HL-60 (cell line): ENCODE measurements around the gene CAV2.

Experiments
- DNase-seq, 2 experiments: peaks; one replicate each; pipeline ENCODE4 v3.0.0-alpha.2; 2010 to 2020; ENCODE audit warnings: low read depth in 1 of 2, low spot score in 1 of 2
- H3K27ac ChIP-seq: fragments of 250-450 bp; sonication (Bioruptor Pico); replicated peaks from 2 replicates; pipeline ENCODE4 v1.5.1; 2020; ENCODE audit warnings: mild to moderate bottlenecking, moderate library complexity
- H3K27me3 ChIP-seq: fragments of 250-450 bp; sonication (Bioruptor Pico); 2 replicates; pipeline ENCODE4 v1.5.1; 2021; ENCODE audit warnings: mild to moderate bottlenecking, moderate library complexity; ENCODE audit not compliant: insufficient read depth, poor library complexity, severe bottlenecking
- H3K4me3 ChIP-seq: replicated peaks from 2 replicates; pipeline ENCODE4 v1.5.1; 2011; ENCODE audit warnings: mild to moderate bottlenecking, control low read depth, low read length; ENCODE audit not compliant: insufficient read depth
- CTCF ChIP-seq: IDR thresholded peaks from one replicate; pipeline ENCODE4 v1.5.1; 2011; ENCODE audit warnings: low read length, control low read depth, inconsistent platforms; ENCODE audit not compliant: insufficient read depth
- GABPA ChIP-seq: IDR thresholded peaks from 2 replicates; pipeline ENCODE4 v1.6.1; 2012; ENCODE audit warnings: low read depth
- POLR2AphosphoS5 ChIP-seq: IDR thresholded peaks from 2 replicates; pipeline ENCODE4 v1.6.1; 2012; ENCODE audit warnings: low read depth
- REST ChIP-seq: IDR thresholded peaks from 2 replicates; pipeline ENCODE4 v1.6.1; 2012; ENCODE audit warnings: low read depth; ENCODE audit not compliant: insufficient replicate concordance
- SPI1 ChIP-seq: IDR thresholded peaks from 2 replicates; pipeline ENCODE4 v1.6.1; 2012; ENCODE audit warnings: low read depth, mild to moderate bottlenecking, borderline replicate concordance

CAV2 gene

GRCh38 chr7:116463956-116464355, 35.6 kb upstream of the CAV2 start:
- TF ChIP-seq CTCF, result no peak
- no peaks in the 10 kb centered on the region for H3K27me3 ChIP-seq
- H3K4me3 ChIP-seq, result no peak overlapping the region
- no peak for DNase-seq
- no peak overlapping the region for H3K27ac ChIP-seq

GRCh38 chr7:116464375-116464774, 35.2 kb upstream of the CAV2 start:
- no peaks in the 10 kb centered on the region for H3K27me3 ChIP-seq
- no peak overlapping the region for H3K27ac ChIP-seq
- TF ChIP-seq POLR2AphosphoS5, result no peak

GRCh38 chr7:116465125-116465524, 34.4 kb upstream of the CAV2 start:
- no peak for TF ChIP-seq SPI1
- no peak for TF ChIP-seq CTCF
- no peak for TF ChIP-seq POLR2AphosphoS5
- TF ChIP-seq GABPA, result no peak
- no peak for TF ChIP-seq REST
- H3K27ac ChIP-seq, result no peak overlapping the region
- no peak for DNase-seq
- no peak overlapping the region for H3K4me3 ChIP-seq
- H3K27me3 ChIP-seq, result no peaks in the 10 kb centered on the region

More at GRCh38 chr7:116464375-116464774, 35.2 kb upstream of the CAV2 start:
- H3K4me3 ChIP-seq, result no peak overlapping the region
- no peak for DNase-seq

GRCh38 chr7:116468534-116468933, 31.0 kb upstream of the CAV2 start:
- Histone ChIP-seq H3K27me3 (no peaks in the 10 kb centered on the region), H3K4me3 (no peak overlapping the region), H3K27ac (no peak overlapping the region)
- TF ChIP-seq CTCF (no peak), SPI1 (no peak), POLR2AphosphoS5 (no peak), GABPA (no peak), REST (no peak)
- no peak for DNase-seq
